Prostate gland (tissue), 2 donors: Measurements from ENCODE around the gene PAPOLG.

Experiments used
- CTCF ChIP-seq, 4 experiments: fragments of 200-600 bp in 2 of 4; fragments of 450-650 bp in 2 of 4; sonication (generic) in 2 of 4; IDR thresholded peaks; 1 replicate in 3 of 4; 2 replicates in 1 of 4; pipeline ENCODE4 v1.5.1; 2016 to 2019; ENCODE audit warnings: antibody characterized with exemption in 4 of 4, mild to moderate bottlenecking in 2 of 4, moderate library complexity in 2 of 4
- POLR2A ChIP-seq: fragments of 450-650 bp; IDR thresholded peaks from one replicate; pipeline ENCODE4 v1.6.1; 2016; ENCODE audit warnings: antibody characterized with exemption, mild to moderate bottlenecking

- TF ChIP-seq CTCF (IDR thresholded peaks at IDR 0.05): no peak
- peak; percentile 83 for TF ChIP-seq POLR2A
Measured at GRCh38 chr2:60756097-60757087, at the start of gene PAPOLG.
